A673 (cell line): ENCODE measurements around the gene EHMT1. TPM values are rescaled to one million over a fixed set of nuclear protein-coding genes. Genes with fewer than 3 reads are reported as not detected.
"Not testable (repeated sequence)": the region's sequence is repeated elsewhere in the genome, so short reads cannot be mapped to it uniquely, and the experiment has no call there.

Source experiments
- BruUV-seq: library from RNA; stranded (reverse); fragments of 400-500 nt; replicated peaks from 2 replicates; lab custom pipeline; 2021; lab: Mats Ljungman, UMichigan
- CTCF ChIA-PET: fragments of 300-600 bp; sonication (Branson Sonifier 250); formaldehyde crosslinking; loops from one replicate; lab custom pipeline; 2022; ENCODE audit warnings: antibody characterized with exemption; lab: Charles Lee
- POLR2A ChIA-PET: fragments of 300-600 bp; sonication (Branson Sonifier 250); formaldehyde crosslinking; loops from one replicate; lab custom pipeline; 2022; ENCODE audit warnings: antibody characterized with exemption; ENCODE audit not compliant: low non-redundant PET; lab: Charles Lee
- DNase-seq: peaks from one replicate; pipeline ENCODE4 v3.0.0-alpha.2; 2015; ENCODE audit warnings: low spot score
- H3K27ac ChIP-seq: fragments of 200-600 bp; sonication (generic); 2 replicates; pipeline ENCODE4 v1.5.1; 2016; ENCODE audit warnings: mixed run types, low read depth, mild to moderate bottlenecking, mixed read lengths, antibody characterized with exemption, low read length; ENCODE audit not compliant: poor library complexity, severe bottlenecking
- H3K27me3 ChIP-seq: fragments of 200-600 bp; sonication (generic); replicated peaks from 2 replicates; pipeline ENCODE4 v1.6.1; 2017; ENCODE audit warnings: mixed run types, low read depth, mild to moderate bottlenecking, mixed read lengths, antibody characterized with exemption, low read length; ENCODE audit not compliant: insufficient read depth, poor library complexity
- H3K36me3 ChIP-seq: fragments of 200-600 bp; sonication (generic); 2 replicates; pipeline ENCODE4 v1.6.1; 2016; ENCODE audit warnings: mixed run types, mild to moderate bottlenecking, mixed read lengths, antibody characterized with exemption, low read length; ENCODE audit not compliant: insufficient read depth, poor library complexity, severe bottlenecking
- H3K4me1 ChIP-seq: fragments of 200-600 bp; sonication (generic); 2 replicates; pipeline ENCODE4 v1.6.1; 2017; ENCODE audit warnings: mixed run types, mild to moderate bottlenecking, mixed read lengths, antibody characterized with exemption, low read length; ENCODE audit not compliant: insufficient read depth, poor library complexity, severe bottlenecking
- H3K4me3 ChIP-seq: fragments of 200-600 bp; sonication (generic); 2 replicates; pipeline ENCODE4 v1.5.1; 2016; ENCODE audit warnings: low read depth, mixed run types, mild to moderate bottlenecking, mixed read lengths, low read length; ENCODE audit not compliant: poor library complexity, severe bottlenecking
- H3K9me3 ChIP-seq: fragments of 200-600 bp; sonication (generic); 2 replicates; pipeline ENCODE4 v1.6.1; 2016; ENCODE audit warnings: mixed run types, low read depth, mild to moderate bottlenecking, mixed read lengths, antibody characterized with exemption, low read length; ENCODE audit not compliant: poor library complexity, severe bottlenecking
- CTCF ChIP-seq: fragments of 300-800, 200-600 bp; sonication (generic); conservative IDR thresholded peaks from 2 replicates; pipeline ENCODE4 v1.5.1; 2017; ENCODE audit warnings: low read depth, mild to moderate bottlenecking, antibody characterized with exemption, low read length, moderate library complexity, mixed read lengths
- EZH2 ChIP-seq: fragments of 200-600 bp; sonication (generic); IDR thresholded peaks from 2 replicates; pipeline ENCODE4 v1.6.1; 2017; ENCODE audit warnings: borderline replicate concordance, low read depth, mild to moderate bottlenecking, mixed read lengths, antibody characterized with exemption, low read length; ENCODE audit not compliant: poor library complexity, severe bottlenecking
- intact Hi-C: fragments of 100-400 bp; cut with micrococcal nuclease; formaldehyde crosslinking; loops from one replicate; pipeline ENCODE4 v1.10.0; 2022; ENCODE audit not compliant: unreplicated experiment
- total RNA-seq: library from RNA; stranded (reverse); gene quantifications from 2 replicates; pipeline ENCODE4 v1.2.3, GENCODE V29; 2021

The EHMT1 gene
- total RNA-seq, 1 experiment from 2014 or later: 115 TPM

GRCh38 chr9:137880976-137881530, 262.2 kb downstream of the EHMT1 start:
- H3K27ac ChIP-seq: no peak overlapping the region
- POLR2A ChIA-PET: no interaction called here
- H3K4me3 ChIP-seq: no peak overlapping the region
- H3K27me3 ChIP-seq: peaks cover 9% of the 10 kb centered on the region
- BruUV-seq: no TSS peak
- intact Hi-C loops: no loop called here
- no peaks in the 10 kb centered on the region for H3K9me3 ChIP-seq
- CTCF ChIA-PET: no interaction called here
- no peaks in the 10 kb centered on the region for H3K36me3 ChIP-seq
- TF ChIP-seq EZH2 (no peak), CTCF (no peak)
- no peak for DNase-seq
- H3K4me1 ChIP-seq: no peaks in the 10 kb centered on the region

- Histone ChIP-seq H3K9me3 (no peaks in the 10 kb centered on the region), H3K27ac (no peak overlapping the region), H3K4me1 (no peaks in the 10 kb centered on the region), H3K36me3 (no peaks in the 10 kb centered on the region), H3K4me3 (no peak overlapping the region), H3K27me3 (peaks cover 3% of the 10 kb centered on the region)
- ChIA-PET CTCF (no interaction called here), POLR2A (no interaction called here)
- intact Hi-C loops: no loop called here
- no TSS peak for BruUV-seq
- DNase-seq: no peak
- TF ChIP-seq EZH2: no peak
- TF ChIP-seq CTCF: no peak
Measured at GRCh38 chr9:137881591-137882505, 263.0 kb downstream of the EHMT1 start.

- no TSS peak for BruUV-seq
- intact Hi-C loops: no loop called here
Measured at GRCh38 chr9:137882506-137882821, 263.7 kb downstream of the EHMT1 start.

GRCh38 chr9:137883977-137884376, 265.2 kb downstream of the EHMT1 start:
- H3K27me3 ChIP-seq, H3K4me1 ChIP-seq, POLR2A ChIA-PET, H3K9me3 ChIP-seq, H3K27ac ChIP-seq, BruUV-seq, H3K36me3 ChIP-seq, CTCF ChIA-PET, DNase-seq, intact Hi-C loops, H3K4me3 ChIP-seq: not testable (repeated sequence)

More at GRCh38 chr9:137882506-137882821, 263.7 kb downstream of the EHMT1 start:
- H3K27ac ChIP-seq: no peak overlapping the region
- POLR2A ChIA-PET: no interaction called here
- no peak overlapping the region for H3K4me3 ChIP-seq
- TF ChIP-seq CTCF: no peak
- TF ChIP-seq EZH2: no peak
- CTCF ChIA-PET: no interaction called here
- DNase-seq: no peak
- H3K4me1 ChIP-seq: no peaks in the 10 kb centered on the region
- no peaks in the 10 kb centered on the region for H3K36me3 ChIP-seq
- no peaks in the 10 kb centered on the region for H3K27me3 ChIP-seq
- H3K9me3 ChIP-seq: no peaks in the 10 kb centered on the region

- H3K4me3 ChIP-seq, H3K36me3 ChIP-seq, DNase-seq, H3K27ac ChIP-seq, intact Hi-C loops, H3K9me3 ChIP-seq, H3K4me1 ChIP-seq, CTCF ChIA-PET, H3K27me3 ChIP-seq, BruUV-seq, POLR2A ChIA-PET: not testable (repeated sequence)
Measured at GRCh38 chr9:137884547-137884946, 265.7 kb downstream of the EHMT1 start.
